Measurements from ENCODE around the gene PYGM.
A peak's percentile ranks its signal among the peaks of the same experiment; 100 is the strongest.

PYGM gene

DNA sequence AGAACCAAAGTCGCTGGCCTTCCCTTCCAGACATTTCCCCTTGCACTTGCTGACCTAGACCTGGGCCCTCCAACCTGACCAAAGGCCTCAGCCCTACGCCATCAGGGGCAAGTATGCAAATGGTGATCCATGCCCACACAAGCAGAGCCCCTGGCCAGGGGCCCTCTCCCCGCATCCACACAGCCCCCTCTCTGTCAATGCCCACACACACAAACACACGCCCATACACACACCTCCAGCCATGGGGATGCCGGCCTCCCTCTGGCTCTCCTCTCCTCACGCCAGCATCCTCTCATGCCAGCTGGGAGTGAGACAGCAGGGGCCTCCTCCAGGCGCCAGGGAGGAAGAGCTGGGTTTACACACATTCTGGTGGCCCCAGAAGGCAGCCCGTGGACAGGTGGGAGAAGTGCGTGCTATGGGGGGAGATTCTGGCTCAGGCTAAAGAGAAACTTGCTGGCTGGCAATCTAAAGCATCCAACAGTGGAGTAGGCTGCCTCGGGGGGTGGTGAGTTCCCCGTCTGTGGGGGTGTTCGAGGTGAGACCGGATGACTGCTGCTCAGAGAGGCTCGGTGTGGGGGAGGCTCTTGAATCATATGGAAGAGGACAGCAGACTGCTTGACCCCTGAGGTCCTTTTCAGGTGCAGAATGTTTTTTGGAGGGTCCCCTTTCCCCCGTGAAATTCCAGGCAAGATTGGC is 41.5 kb downstream of the PYGM start:
- Histone ChIP-seq H3K4me1 (ENCODE audit: insufficient read depth, low read length) (peaks cover 14% of the 10 kb centered on the region; the same call in 1 of the 2 replicates), H3K36me3 (ENCODE audit: insufficient read depth, low read length) (no peaks in the 10 kb centered on the region), H3K9me3 (ENCODE audit: control insufficient read depth, insufficient read depth, low read length) (no peaks in the 10 kb centered on the region), H3K9ac (ENCODE audit: low read depth, low read length) (no peak overlapping the region)

DNA sequence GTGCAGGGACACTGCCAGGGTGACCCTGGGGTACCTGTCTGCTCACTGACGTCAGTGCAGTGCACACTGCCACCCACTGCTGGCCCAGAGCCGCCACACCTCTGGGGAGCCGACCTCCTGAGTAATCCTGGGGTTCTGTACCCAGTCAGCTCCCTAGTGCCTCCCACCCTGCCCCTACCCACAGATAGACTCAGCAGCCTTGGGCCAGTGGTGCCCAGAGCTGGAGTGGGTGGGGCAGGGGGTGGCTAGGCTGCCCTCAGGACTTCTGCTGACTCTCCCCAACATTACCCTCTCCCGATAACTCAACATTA is 42.6 kb downstream of the PYGM start:
- no peaks in the 10 kb centered on the region for H3K36me3 ChIP-seq (ENCODE audit: insufficient read depth, low read length)
- no peak overlapping the region for H3K9ac ChIP-seq (ENCODE audit: low read depth, low read length)
- no peaks in the 10 kb centered on the region for H3K9me3 ChIP-seq (ENCODE audit: control insufficient read depth, insufficient read depth, low read length)
- H3K4me1 ChIP-seq (ENCODE audit: insufficient read depth, low read length), result peaks cover 14% of the 10 kb centered on the region; the same call in 1 of the 2 replicates

- no peaks in the 10 kb centered on the region for H3K9me3 ChIP-seq (ENCODE audit: control insufficient read depth, insufficient read depth, low read length)
- no peak overlapping the region for H3K9ac ChIP-seq (ENCODE audit: low read depth, low read length)
- H3K36me3 ChIP-seq (ENCODE audit: insufficient read depth, low read length), result no peaks in the 10 kb centered on the region
- peaks cover 14% of the 10 kb centered on the region; the same call in 1 of the 2 replicates for H3K4me1 ChIP-seq (ENCODE audit: insufficient read depth, low read length)
Observed at GRCh38 chr11:64716473-64717267, 43.1 kb downstream of the PYGM start.

GRCh38 chr11:64715756-64716472 is 43.9 kb downstream of the PYGM start:
- Histone ChIP-seq H3K36me3 (ENCODE audit: insufficient read depth, low read length) (no peaks in the 10 kb centered on the region), H3K9me3 (ENCODE audit: control insufficient read depth, insufficient read depth, low read length) (no peaks in the 10 kb centered on the region), H3K9ac (ENCODE audit: low read depth, low read length) (no peak overlapping the region), H3K4me1 (ENCODE audit: insufficient read depth, low read length) (peaks cover 17% of the 10 kb centered on the region; the same call in 1 of the 2 replicates)

DNA sequence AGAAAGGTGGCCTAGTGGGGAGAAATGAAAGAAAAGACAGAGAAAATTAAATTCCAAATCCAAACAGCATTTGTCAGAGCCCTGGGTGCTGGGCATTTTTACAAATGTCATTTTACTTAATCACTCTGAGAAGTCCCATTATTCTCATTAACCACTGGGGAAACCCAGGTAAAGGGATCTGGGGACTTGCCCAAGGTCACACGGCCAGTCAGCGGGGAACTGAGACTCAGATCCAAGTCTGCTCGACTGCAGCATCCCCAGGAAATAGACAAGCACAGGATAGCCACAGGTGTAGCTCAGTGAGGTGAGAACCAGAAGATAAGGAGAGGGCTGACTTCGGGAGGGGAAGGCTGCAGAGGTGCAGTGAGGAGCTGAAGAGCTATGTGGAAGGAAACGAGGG is 44.7 kb downstream of the PYGM start:
- Histone ChIP-seq H3K36me3 (ENCODE audit: insufficient read depth, low read length) (no peaks in the 10 kb centered on the region), H3K4me1 (ENCODE audit: insufficient read depth, low read length) (peaks cover 24% of the 10 kb centered on the region), H3K9ac (ENCODE audit: low read depth, low read length) (no peak overlapping the region), H3K9me3 (ENCODE audit: control insufficient read depth, insufficient read depth, low read length) (no peaks in the 10 kb centered on the region)

DNA sequence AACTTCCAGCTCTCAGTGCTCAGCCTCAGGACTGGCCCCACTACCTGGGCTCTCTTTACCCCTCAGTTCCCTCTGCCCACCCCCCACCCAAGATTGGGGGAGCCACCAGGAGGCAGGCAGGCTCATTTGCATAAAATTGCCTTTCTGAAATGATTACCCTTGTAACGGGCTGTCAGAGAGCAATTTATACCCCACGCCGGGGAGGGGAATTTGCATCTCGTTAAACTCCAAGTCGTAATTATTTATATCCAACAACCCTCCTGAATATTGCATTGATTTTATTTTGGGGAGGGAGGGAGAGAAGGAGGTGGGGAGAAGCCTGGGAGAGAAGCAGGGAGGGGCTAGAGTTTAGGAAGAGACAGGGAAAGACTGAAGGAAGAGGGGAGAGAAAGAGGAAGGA is 45.1 kb downstream of the PYGM start:
- H3K9me3 ChIP-seq (ENCODE audit: control insufficient read depth, insufficient read depth, low read length), result no peaks in the 10 kb centered on the region
- H3K9ac ChIP-seq (ENCODE audit: low read depth, low read length), result no peak overlapping the region
- peaks cover 26% of the 10 kb centered on the region for H3K4me1 ChIP-seq (ENCODE audit: insufficient read depth, low read length)
- H3K36me3 ChIP-seq (ENCODE audit: insufficient read depth, low read length), result no peaks in the 10 kb centered on the region

- Histone ChIP-seq H3K9ac (ENCODE audit: low read depth, low read length) (no peak overlapping the region; the same call in 1 of the 2 replicates), H3K4me1 (ENCODE audit: insufficient read depth, low read length) (peaks cover 26% of the 10 kb centered on the region), H3K36me3 (ENCODE audit: insufficient read depth, low read length) (no peaks in the 10 kb centered on the region), H3K9me3 (ENCODE audit: control insufficient read depth, insufficient read depth, low read length) (no peaks in the 10 kb centered on the region)
Observed at GRCh38 chr11:64713781-64714363, 45.9 kb downstream of the PYGM start.

DNA sequence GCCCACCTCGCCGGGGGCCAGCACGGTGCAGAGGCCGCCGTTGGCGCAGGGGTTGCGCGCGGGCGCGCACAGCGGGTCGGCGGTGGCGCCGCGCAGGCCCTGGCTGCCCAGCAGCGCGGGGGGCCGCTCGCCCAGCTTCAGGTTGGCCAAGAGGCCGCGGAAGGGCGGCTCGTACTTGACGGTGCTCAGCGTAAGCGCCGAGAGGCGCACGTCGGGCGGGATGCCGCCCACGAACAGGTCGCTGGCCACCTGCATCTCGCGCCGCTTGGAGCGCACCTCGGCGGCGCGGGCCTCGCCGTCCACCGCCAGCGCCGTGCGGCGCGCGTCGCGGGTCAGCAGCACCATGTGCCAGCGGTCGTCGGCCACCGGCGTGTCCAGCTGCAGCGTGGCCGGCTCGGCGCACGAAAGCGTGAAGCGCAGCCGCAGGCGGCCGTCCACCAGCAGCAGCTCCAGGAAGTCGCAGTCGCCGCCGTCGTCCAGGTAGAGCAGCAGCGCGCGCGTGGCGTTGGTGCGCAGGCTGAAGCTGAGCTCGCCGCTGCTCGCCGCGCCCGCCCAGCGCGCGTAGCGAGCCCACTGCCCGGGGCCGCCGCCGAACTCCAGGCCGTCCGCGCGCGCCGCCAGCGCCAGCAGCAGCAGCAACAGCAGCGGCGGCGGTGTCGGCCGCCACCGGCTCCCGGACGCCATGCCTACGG is 46.6 kb downstream of the PYGM start:
- Histone ChIP-seq H3K9me3 (ENCODE audit: control insufficient read depth, insufficient read depth, low read length) (no peaks in the 10 kb centered on the region), H3K36me3 (ENCODE audit: insufficient read depth, low read length) (no peaks in the 10 kb centered on the region), H3K9ac (ENCODE audit: low read depth, low read length) (peak overlapping the region; percentile 35; the same call in 1 of the 2 replicates), H3K4me1 (ENCODE audit: insufficient read depth, low read length) (peaks cover 30% of the 10 kb centered on the region)

- H3K4me1 ChIP-seq (ENCODE audit: insufficient read depth, low read length), result peaks cover 31% of the 10 kb centered on the region
- no peaks in the 10 kb centered on the region for H3K9me3 ChIP-seq (ENCODE audit: control insufficient read depth, insufficient read depth, low read length)
- H3K9ac ChIP-seq (ENCODE audit: low read depth, low read length), result peak overlapping the region; percentile 35; the same call in 1 of the 2 replicates
- H3K36me3 ChIP-seq (ENCODE audit: insufficient read depth, low read length), result no peaks in the 10 kb centered on the region
Observed at GRCh38 chr11:64712430-64713015, 47.3 kb downstream of the PYGM start.

GRCh38 chr11:64711956-64712362 is 47.8 kb downstream of the PYGM start:
- Histone ChIP-seq H3K9me3 (ENCODE audit: control insufficient read depth, insufficient read depth, low read length) (no peaks in the 10 kb centered on the region), H3K9ac (ENCODE audit: low read depth, low read length) (peak overlapping the region; percentile 27; the same call in 1 of the 2 replicates), H3K4me1 (ENCODE audit: insufficient read depth, low read length) (peaks cover 31% of the 10 kb centered on the region), H3K36me3 (ENCODE audit: insufficient read depth, low read length) (no peaks in the 10 kb centered on the region)

DNA sequence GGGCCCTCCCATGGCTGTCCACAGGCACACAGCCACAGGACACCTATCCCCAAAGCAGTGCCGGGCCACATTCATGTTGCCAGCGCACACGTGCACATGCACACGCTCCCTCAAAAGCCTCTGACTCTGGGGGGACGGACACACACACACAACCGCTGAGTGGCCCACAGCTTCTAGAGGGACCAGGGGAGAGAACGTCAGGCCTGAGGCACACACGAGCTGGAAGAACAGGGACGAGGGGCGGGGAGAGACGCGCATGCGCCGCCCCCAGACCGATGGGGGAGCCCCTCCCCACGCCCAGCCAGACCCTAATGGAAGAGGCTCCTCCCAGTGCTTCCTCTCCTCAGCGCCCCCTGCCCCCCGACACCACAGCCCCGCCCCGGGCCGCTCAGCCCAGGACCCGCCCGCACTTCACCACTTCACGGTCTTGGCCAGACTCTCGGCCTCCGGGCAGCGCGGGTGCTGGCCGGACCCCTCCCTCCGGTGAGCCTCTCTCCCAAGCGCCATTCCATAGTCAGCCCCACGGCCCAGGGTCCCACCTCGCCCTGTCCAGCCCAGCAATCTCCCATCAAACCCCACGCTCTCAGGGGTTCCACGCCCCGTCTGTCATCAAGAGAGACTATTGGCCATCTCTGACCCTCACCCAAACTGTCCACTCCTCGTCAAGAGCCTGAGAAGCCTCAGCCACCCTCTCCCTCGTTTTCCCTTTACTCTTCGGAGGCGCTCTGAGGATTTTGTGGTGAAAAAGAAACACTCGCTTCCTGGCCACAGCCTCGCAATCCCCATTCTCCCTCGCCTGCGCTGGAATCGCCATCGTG is 48.4 kb downstream of the PYGM start:
- peak overlapping the region; percentile 27; the same call in 1 of the 2 replicates for H3K9ac ChIP-seq (ENCODE audit: low read depth, low read length)
- H3K9me3 ChIP-seq (ENCODE audit: control insufficient read depth, insufficient read depth, low read length), result no peaks in the 10 kb centered on the region
- peaks cover 25% of the 10 kb centered on the region for H3K4me1 ChIP-seq (ENCODE audit: insufficient read depth, low read length)
- no peaks in the 10 kb centered on the region for H3K36me3 ChIP-seq (ENCODE audit: insufficient read depth, low read length)

DNA sequence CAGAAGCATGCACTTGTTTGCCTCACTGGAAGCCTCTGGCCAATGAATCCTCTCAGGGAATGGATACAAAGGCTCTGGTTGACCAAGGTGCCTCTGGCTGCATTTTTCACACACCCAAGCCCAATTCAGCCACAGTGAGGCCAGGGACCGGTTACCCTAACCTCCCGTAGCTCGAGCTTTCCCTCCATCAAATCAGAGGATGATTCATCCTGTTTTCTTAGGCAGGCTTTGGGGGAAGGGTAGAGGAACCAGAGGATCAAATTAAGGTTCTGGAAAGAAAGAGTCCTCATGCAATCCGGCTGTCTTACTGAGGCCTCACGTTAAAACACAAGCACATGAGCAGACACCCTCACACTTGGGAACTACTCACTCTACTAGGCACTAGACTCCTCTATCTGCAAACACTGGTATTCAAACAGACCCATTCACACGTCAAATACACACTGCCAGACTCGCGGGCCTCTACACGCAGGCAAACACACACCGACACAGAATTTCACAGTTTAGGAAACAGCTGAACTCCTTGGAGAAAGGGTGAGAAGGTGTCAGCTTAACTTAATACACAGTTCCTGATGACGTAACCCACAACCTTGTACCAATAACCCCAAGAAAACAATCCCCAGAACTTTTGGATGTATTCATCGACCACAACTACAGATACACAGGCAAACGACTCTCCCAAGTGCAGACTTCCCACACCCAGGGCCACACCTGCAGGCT is 49.2 kb downstream of the PYGM start:
- no peaks in the 10 kb centered on the region for H3K36me3 ChIP-seq (ENCODE audit: insufficient read depth, low read length)
- H3K4me1 ChIP-seq (ENCODE audit: insufficient read depth, low read length), result peaks cover 24% of the 10 kb centered on the region
- H3K9ac ChIP-seq (ENCODE audit: low read depth, low read length), result peak overlapping the region; percentile 22; the same call in 1 of the 2 replicates
- H3K9me3 ChIP-seq (ENCODE audit: control insufficient read depth, insufficient read depth, low read length), result no peaks in the 10 kb centered on the region

Data from ES-I3 (cell line).